ENCODE measurements around the gene BBOF1.

The BBOF1 gene

DNA sequence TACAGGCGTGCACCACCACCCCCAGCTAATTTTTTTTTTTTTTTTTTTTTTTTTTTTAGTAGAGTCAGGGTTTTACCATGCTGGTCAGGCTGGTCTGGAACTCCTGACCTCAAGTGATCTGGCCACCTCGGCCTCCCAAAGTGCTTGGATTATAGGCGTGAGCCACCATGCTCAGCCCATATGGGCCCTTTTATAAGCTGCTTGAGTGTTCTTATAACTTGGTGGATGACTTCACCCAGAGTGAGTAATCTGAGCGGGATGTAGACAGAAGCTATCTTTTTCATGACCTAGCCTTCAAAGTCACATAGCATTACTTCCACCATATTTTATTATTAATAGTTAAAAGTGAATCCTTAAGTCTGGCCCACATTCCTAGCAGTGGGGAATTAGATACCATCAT is 16.4 kb downstream of the BBOF1 start:
- FAIRE-seq (no peak), DNase-seq (ENCODE audit: insufficient read length) (no peak)
- TF ChIP-seq POLR2AphosphoS5 (IDR thresholded peaks at IDR 0.05; ENCODE audit: low read depth, low read length): no peak
- no peak for TF ChIP-seq TAF1 (IDR thresholded peaks at IDR 0.05; ENCODE audit: borderline replicate concordance, low read depth, low read length)
- TF ChIP-seq POLR2A (IDR thresholded peaks at IDR 0.05; ENCODE audit: low read depth, low read length): no peak

- TF ChIP-seq POLR2AphosphoS5 (IDR thresholded peaks at IDR 0.05; ENCODE audit: low read depth, low read length) (no peak), TAF1 (IDR thresholded peaks at IDR 0.05; ENCODE audit: borderline replicate concordance, low read depth, low read length) (no peak), POLR2A (IDR thresholded peaks at IDR 0.05; ENCODE audit: low read depth, low read length) (no peak)
- peak; percentile 68 for FAIRE-seq
- DNase-seq (ENCODE audit: insufficient read length): no peak
Observed at GRCh38 chr14:74038020-74038859, 19.1 kb downstream of the BBOF1 start.

DNA sequence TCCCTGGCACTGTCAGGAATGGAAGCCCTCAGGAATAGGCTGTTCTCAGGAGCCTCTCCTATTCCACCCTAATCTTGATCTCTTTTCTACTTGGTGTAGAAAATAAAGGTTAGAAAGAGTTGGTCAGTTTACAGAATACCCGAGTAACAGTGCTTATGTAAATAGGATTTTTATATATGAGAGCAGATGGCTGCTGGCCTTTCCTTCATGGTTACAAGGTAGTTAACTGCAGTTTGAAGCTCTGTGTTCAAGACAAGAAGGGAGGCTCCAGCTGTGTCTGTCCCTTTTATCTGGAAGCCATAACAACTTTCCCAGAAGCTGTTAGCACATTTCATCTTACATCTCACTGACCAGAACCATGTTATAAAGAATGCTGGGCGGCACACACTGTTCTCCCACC is 23.1 kb downstream of the BBOF1 start:
- FAIRE-seq (no peak), DNase-seq (ENCODE audit: insufficient read length) (no peak)
- TF ChIP-seq POLR2A (IDR thresholded peaks at IDR 0.05; ENCODE audit: low read depth, low read length): no peak
- no peak for TF ChIP-seq TAF1 (IDR thresholded peaks at IDR 0.05; ENCODE audit: borderline replicate concordance, low read depth, low read length)
- TF ChIP-seq POLR2AphosphoS5 (IDR thresholded peaks at IDR 0.05; ENCODE audit: low read depth, low read length): no peak

DNA sequence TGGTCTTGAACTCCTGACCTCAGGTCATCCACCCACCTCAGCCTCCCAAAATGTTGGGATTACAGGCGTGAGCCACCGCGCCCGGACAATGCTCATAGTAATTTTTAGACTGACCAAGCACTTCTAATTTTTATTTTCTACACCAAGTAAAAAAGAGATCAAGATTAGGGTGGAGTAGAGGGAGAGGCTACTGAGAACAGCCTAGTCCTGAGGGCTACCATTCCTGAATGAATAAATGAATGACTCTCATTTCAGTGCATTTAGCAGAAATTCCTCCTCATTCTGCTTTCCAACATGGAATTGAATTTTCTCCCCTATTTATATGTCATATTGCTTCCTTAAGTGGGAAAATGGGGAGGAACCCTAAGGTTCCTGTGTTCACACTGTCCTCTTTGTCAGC is 26.4 kb downstream of the BBOF1 start:
- no peak for TF ChIP-seq TAF1 (IDR thresholded peaks at IDR 0.05; ENCODE audit: borderline replicate concordance, low read depth, low read length)
- TF ChIP-seq POLR2AphosphoS5 (IDR thresholded peaks at IDR 0.05; ENCODE audit: low read depth, low read length): no peak
- TF ChIP-seq POLR2A (IDR thresholded peaks at IDR 0.05; ENCODE audit: low read depth, low read length): no peak
- DNase-seq (ENCODE audit: insufficient read length) (no peak), FAIRE-seq (no peak)

GRCh38 chr14:74048281-74048680 is 29.1 kb downstream of the BBOF1 start:
- TF ChIP-seq POLR2AphosphoS5 (IDR thresholded peaks at IDR 0.05; ENCODE audit: low read depth, low read length): no peak
- TF ChIP-seq TAF1 (IDR thresholded peaks at IDR 0.05; ENCODE audit: borderline replicate concordance, low read depth, low read length): no peak
- TF ChIP-seq POLR2A (IDR thresholded peaks at IDR 0.05; ENCODE audit: low read depth, low read length): no peak
- FAIRE-seq: no peak
- no peak for DNase-seq (ENCODE audit: insufficient read length)

DNA sequence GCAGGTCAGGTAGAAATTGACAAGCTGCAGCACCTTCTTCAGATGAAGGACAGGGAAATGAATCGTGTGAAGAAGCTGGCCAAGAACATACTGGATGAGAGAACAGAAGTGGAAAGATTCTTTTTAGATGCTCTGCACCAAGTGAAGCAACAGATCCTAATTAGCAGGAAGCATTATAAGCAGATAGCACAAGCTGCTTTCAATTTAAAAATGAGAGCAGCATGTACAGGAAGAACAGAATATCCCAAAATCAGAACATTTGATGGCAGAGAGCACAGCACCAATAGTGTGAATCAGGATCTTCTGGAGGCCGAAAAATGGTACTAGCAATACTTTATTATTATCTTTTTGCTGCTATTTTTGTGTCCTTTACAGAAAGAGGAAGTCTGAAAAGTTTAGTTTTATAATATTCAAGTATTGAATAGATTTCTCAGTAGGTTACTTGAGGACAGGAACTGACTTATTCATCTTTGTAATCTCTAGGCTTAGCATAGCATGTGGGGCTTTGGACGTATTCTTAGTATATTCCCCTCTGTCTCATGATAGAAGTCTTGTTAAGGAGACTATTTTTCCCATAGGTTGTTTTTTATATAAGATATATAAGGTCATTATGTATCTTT is 30.8 kb downstream of the BBOF1 start:
- FAIRE-seq (no peak), DNase-seq (ENCODE audit: insufficient read length) (no peak)
- no peak for TF ChIP-seq POLR2A (IDR thresholded peaks at IDR 0.05; ENCODE audit: low read depth, low read length)
- no peak for TF ChIP-seq POLR2AphosphoS5 (IDR thresholded peaks at IDR 0.05; ENCODE audit: low read depth, low read length)
- no peak for TF ChIP-seq TAF1 (IDR thresholded peaks at IDR 0.05; ENCODE audit: borderline replicate concordance, low read depth, low read length)

- DNase-seq (ENCODE audit: insufficient read length): no peak
- TF ChIP-seq POLR2A (IDR thresholded peaks at IDR 0.05; ENCODE audit: low read depth, low read length) (no peak), POLR2AphosphoS5 (IDR thresholded peaks at IDR 0.05; ENCODE audit: low read depth, low read length) (no peak), TAF1 (IDR thresholded peaks at IDR 0.05; ENCODE audit: borderline replicate concordance, low read depth, low read length) (no peak)
- no peak for FAIRE-seq
Observed at GRCh38 chr14:74062809-74063150, 43.6 kb downstream of the BBOF1 start.

DNA sequence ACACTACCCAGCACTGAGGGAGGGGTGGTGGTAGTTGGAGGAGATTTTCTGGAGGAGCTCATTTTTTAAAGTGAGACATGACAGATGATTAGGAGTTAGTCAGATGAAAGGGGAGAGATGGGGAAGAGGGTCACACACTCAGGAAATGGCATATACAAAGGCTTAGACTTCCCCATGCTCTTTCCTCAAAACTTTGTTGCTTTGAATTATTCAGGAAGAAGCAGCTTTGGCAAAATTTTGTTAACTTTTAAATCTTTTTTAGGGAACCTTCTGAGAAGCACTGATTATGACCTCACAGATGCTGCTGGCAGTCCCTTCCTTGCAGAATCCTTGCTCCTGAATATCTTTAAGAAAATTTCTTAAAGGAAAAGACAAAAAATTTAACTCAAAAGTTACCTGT is 45.3 kb downstream of the BBOF1 start:
- FAIRE-seq (no peak), DNase-seq (ENCODE audit: insufficient read length) (no peak)
- no peak for TF ChIP-seq POLR2A (IDR thresholded peaks at IDR 0.05; ENCODE audit: low read depth, low read length)
- no peak for TF ChIP-seq POLR2AphosphoS5 (IDR thresholded peaks at IDR 0.05; ENCODE audit: low read depth, low read length)
- no peak for TF ChIP-seq TAF1 (IDR thresholded peaks at IDR 0.05; ENCODE audit: borderline replicate concordance, low read depth, low read length)

DNA sequence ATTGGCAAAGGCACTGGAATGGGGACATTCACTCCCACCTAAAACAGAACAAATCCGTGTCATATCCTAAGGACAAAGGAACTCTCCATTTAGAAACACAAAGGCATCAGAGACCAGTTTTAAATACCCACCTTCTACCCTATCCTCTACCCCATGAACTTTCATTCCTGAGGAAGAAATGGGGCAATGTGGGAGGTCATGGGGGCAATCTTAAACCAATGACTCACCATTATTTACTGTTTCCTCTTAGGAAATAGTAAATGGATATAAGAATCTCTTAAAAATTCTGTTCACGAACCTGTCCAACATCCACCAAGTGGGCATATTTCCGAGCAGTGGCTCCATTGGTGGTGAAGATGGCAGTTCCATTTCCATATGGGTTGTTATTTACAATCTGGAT is 45.7 kb downstream of the BBOF1 start:
- TF ChIP-seq POLR2A (IDR thresholded peaks at IDR 0.05; ENCODE audit: low read depth, low read length): no peak
- no peak for TF ChIP-seq TAF1 (IDR thresholded peaks at IDR 0.05; ENCODE audit: borderline replicate concordance, low read depth, low read length)
- TF ChIP-seq POLR2AphosphoS5 (IDR thresholded peaks at IDR 0.05; ENCODE audit: low read depth, low read length): no peak
- DNase-seq (ENCODE audit: insufficient read length) (no peak), FAIRE-seq (no peak)

DNA sequence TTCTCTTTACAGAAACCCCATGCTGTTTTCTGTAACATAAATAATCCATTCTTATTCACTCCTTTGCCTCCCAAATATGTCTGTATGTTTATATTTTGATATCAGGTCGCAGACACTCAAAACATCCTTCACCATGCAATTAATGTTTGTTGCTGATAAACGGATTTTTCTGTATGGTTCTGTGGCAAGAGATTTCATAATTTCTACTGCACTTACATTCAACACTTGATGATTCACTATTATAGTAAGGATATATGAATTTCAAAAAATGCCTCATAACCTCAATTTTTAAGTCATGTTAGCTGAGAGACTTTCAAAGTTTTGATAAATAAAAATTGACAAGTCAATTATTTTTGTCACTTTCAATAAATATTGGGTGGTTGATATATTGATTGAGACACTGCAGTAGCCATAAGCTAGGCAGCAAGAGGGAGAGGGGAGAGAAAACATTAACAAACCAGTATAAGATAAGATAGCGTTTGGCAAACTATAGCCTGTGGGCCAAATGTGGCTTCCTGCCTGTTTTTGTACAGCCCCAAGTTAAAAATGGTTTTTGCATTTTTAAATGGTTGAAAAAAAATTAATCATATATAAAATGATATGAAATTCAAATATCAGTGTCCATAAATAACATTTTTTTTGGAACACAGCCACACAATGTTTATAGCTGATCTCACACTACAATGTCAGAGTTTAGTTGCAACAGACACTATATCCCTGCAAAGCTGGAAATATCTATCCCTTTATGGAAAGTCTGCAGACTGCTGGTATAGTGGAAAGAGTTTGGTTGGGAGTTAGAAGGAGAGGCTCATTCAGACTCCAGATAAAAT is 46.8 kb downstream of the BBOF1 start:
- FAIRE-seq (no peak), DNase-seq (ENCODE audit: insufficient read length) (no peak)
- TF ChIP-seq POLR2AphosphoS5 (IDR thresholded peaks at IDR 0.05; ENCODE audit: low read depth, low read length): no peak
- no peak for TF ChIP-seq POLR2A (IDR thresholded peaks at IDR 0.05; ENCODE audit: low read depth, low read length)
- no peak for TF ChIP-seq TAF1 (IDR thresholded peaks at IDR 0.05; ENCODE audit: borderline replicate concordance, low read depth, low read length)

GRCh38 chr14:74077401-74077800 is 58.3 kb downstream of the BBOF1 start:
- no peak for FAIRE-seq
- no peak for DNase-seq (ENCODE audit: insufficient read length)
- TF ChIP-seq POLR2AphosphoS5 (IDR thresholded peaks at IDR 0.05; ENCODE audit: low read depth, low read length) (no peak), TAF1 (IDR thresholded peaks at IDR 0.05; ENCODE audit: borderline replicate concordance, low read depth, low read length) (no peak), POLR2A (IDR thresholded peaks at IDR 0.05; ENCODE audit: low read depth, low read length) (no peak)
